GM12878 (cell line): ENCODE data around the gene SHROOM3. TPM values are rescaled to one million over a fixed set of nuclear protein-coding genes. Genes with fewer than 3 reads are reported as not detected.

Experiments
- ATAC-seq: fragments of 200-7000 bp; cut with Tn5 transposase; 3 replicates; pipeline ENCODE4 v1.9.1; 2020; ENCODE audit warnings: mild to moderate bottlenecking, moderate library complexity
- BruUV-seq: library from RNA; stranded (reverse); fragments of 400-500 nt; replicated peaks from 2 replicates; lab custom pipeline; 2021; lab: Mats Ljungman, UMichigan
- CTCF ChIA-PET: fragments of 300-600 bp; sonication (Branson Sonifier 250); formaldehyde crosslinking; extraction: SDS; loops from one replicate; lab custom pipeline; 2021; ENCODE audit warnings: inconsistent platforms; lab: Yijun Ruan, JAX
- POLR2A ChIA-PET: fragments of 350-600 bp; formaldehyde crosslinking; extraction: SDS; loops from one replicate; lab custom pipeline; 2021; ENCODE audit warnings: inconsistent platforms; lab: Charles Lee
- RAD21 ChIA-PET: fragments of 300-600 bp; sonication (Branson Sonifier 250); formaldehyde crosslinking; loops from one replicate; lab custom pipeline; 2023; ENCODE audit warnings: antibody characterized with exemption; ENCODE audit not compliant: unreplicated experiment; lab: Charles Lee
- SMC1A ChIA-PET: fragments of 300-600 bp; sonication (Branson Sonifier 250); formaldehyde crosslinking; loops from one replicate; lab custom pipeline; 2023; ENCODE audit not compliant: unreplicated experiment, uncharacterized antibody; lab: Charles Lee
- DNase-seq: peaks from one replicate; pipeline ENCODE4 v3.0.0-alpha.2; 2011; ENCODE audit warnings: low read depth, low spot score
- FAIRE-seq: peaks from 3 replicates; lab custom pipeline; 2011; peaks lifted over from hg19 to GRCh38; lab: Jason Lieb, UNC
- H2AFZ ChIP-seq: 2 replicates; pipeline ENCODE4 v1.6.0; 2011; ENCODE audit warnings: low read depth, low read length, control low read depth; ENCODE audit not compliant: control insufficient read depth
- H3K27ac ChIP-seq: 2 replicates; pipeline ENCODE4 v1.5.1; 2011; ENCODE audit warnings: control low read depth; ENCODE audit not compliant: control insufficient read depth, insufficient read depth
- H3K27me3 ChIP-seq, 2 experiments: replicated peaks in 1 of 2; 2 replicates each; pipeline versions ENCODE4 v1.6.0 to v1.6.1; 2011; ENCODE audit warnings: low read length in 1 of 2; ENCODE audit not compliant: control insufficient read depth in 2 of 2, insufficient read depth in 2 of 2
- H3K36me3 ChIP-seq, 2 experiments: 2 replicates each; pipeline ENCODE4 v1.5.1; 2011; ENCODE audit warnings: low read length in 1 of 2; ENCODE audit not compliant: control insufficient read depth in 2 of 2, insufficient read depth in 2 of 2
- H3K4me1 ChIP-seq: 2 replicates; pipeline ENCODE4 v1.6.1; 2011; ENCODE audit warnings: mild to moderate bottlenecking, low read length, moderate library complexity, mixed read lengths; ENCODE audit not compliant: control insufficient read depth, insufficient read depth
- H3K4me2 ChIP-seq: 2 replicates; pipeline ENCODE4 v1.6.0; 2011; ENCODE audit warnings: control low read depth; ENCODE audit not compliant: control insufficient read depth, insufficient read depth
- H3K4me3 ChIP-seq: fragments of 200-600 bp; sonication (generic); 2 replicates; pipeline ENCODE4 v1.5.1; 2016
- H3K79me2 ChIP-seq: 2 replicates; pipeline ENCODE4 v1.6.0; 2011; ENCODE audit warnings: low read length; ENCODE audit not compliant: control insufficient read depth, insufficient read depth
- H3K9ac ChIP-seq: 2 replicates; pipeline ENCODE4 v1.8.0; 2011; ENCODE audit warnings: low read length, control low read depth, mixed read lengths; ENCODE audit not compliant: control insufficient read depth, insufficient read depth
- H3K9me3 ChIP-seq: replicated peaks from 3 replicates; pipeline ENCODE4 v1.5.1; 2011; ENCODE audit warnings: mild to moderate bottlenecking, low read length; ENCODE audit not compliant: control insufficient read depth, insufficient read depth
- H4K20me1 ChIP-seq: 2 replicates; pipeline ENCODE4 v1.6.0; 2011; ENCODE audit not compliant: control insufficient read depth, insufficient read depth
- BACH1 ChIP-seq: fragments of 450-650 bp; IDR thresholded peaks from 2 replicates; pipeline ENCODE4 v1.6.1; 2017; ENCODE audit warnings: mild to moderate bottlenecking, borderline replicate concordance
- CREB1 ChIP-seq: IDR thresholded peaks from 2 replicates; pipeline ENCODE4 v1.6.1; 2012; ENCODE audit warnings: low read depth, mild to moderate bottlenecking, inconsistent platforms
- E2F4 ChIP-seq: IDR thresholded peaks from 2 replicates; pipeline ENCODE4 v1.6.1; 2012; ENCODE audit warnings: low read depth, low read length, improper control_type of control experiment
- EP300 ChIP-seq, 2 experiments: fragments of 150-350 bp in 1 of 2; IDR thresholded peaks; 2 replicates each; pipeline ENCODE4 v1.6.1; 2011 to 2012; ENCODE audit warnings: low read depth in 2 of 2, low read length in 2 of 2, borderline replicate concordance in 1 of 2, improper control_type of control experiment in 1 of 2, inconsistent platforms in 1 of 2; ENCODE audit not compliant: control insufficient read depth in 1 of 2
- ETV6 ChIP-seq, 2 experiments: fragments of 450-650 bp in 1 of 2; IDR thresholded peaks in 1 of 2; conservative IDR thresholded peaks in 1 of 2; 2 replicates each; pipeline ENCODE4 v1.6.1; 2014; ENCODE audit warnings: antibody characterized with exemption in 1 of 2, borderline replicate concordance in 1 of 2, low read depth in 1 of 2, mild to moderate bottlenecking in 1 of 2, moderate library complexity in 1 of 2
- FOXM1 ChIP-seq: IDR thresholded peaks from 2 replicates; pipeline ENCODE4 v1.6.1; 2012; ENCODE audit warnings: low read depth, mild to moderate bottlenecking, inconsistent platforms, low read length, moderate library complexity
- HSF1 ChIP-seq: fragments of 150-350 bp; IDR thresholded peaks from 2 replicates; pipeline ENCODE4 v1.6.1; 2014; ENCODE audit warnings: mild to moderate bottlenecking, low read depth, low read length
- IRF4 ChIP-seq: IDR thresholded peaks from 2 replicates; pipeline ENCODE4 v1.6.1; 2011; ENCODE audit warnings: low read depth, low read length
- NFIC ChIP-seq: IDR thresholded peaks from 2 replicates; pipeline ENCODE4 v1.6.1; 2012; ENCODE audit warnings: low read depth, mild to moderate bottlenecking, inconsistent platforms, low read length, moderate library complexity
- NFYA ChIP-seq: IDR thresholded peaks from 2 replicates; pipeline ENCODE4 v1.6.1; 2011; ENCODE audit warnings: low read depth, mild to moderate bottlenecking, low read length, improper control_type of control experiment, borderline replicate concordance
- NR2C2 ChIP-seq: IDR thresholded peaks from 2 replicates; pipeline ENCODE4 v1.6.1; 2011; ENCODE audit warnings: borderline replicate concordance, low read depth; ENCODE audit not compliant: control insufficient read depth, insufficient read length
- POLR2AphosphoS5 ChIP-seq: IDR thresholded peaks from 2 replicates; pipeline ENCODE4 v1.6.1; 2011; ENCODE audit warnings: mild to moderate bottlenecking, low read length, inconsistent platforms
- SMARCA5 ChIP-seq: fragments of 450-650 bp; IDR thresholded peaks from 2 replicates; pipeline ENCODE4 v1.6.1; 2017; ENCODE audit warnings: mild to moderate bottlenecking
- SMC3 ChIP-seq: IDR thresholded peaks from 2 replicates; pipeline ENCODE4 v1.6.1; 2011; ENCODE audit warnings: low read length, improper control_type of control experiment, borderline replicate concordance
- SRF ChIP-seq, 2 experiments: IDR thresholded peaks; 2 replicates each; pipeline ENCODE4 v1.6.1; 2011; ENCODE audit warnings: low read depth in 2 of 2, low read length in 2 of 2, mild to moderate bottlenecking in 1 of 2, moderate library complexity in 1 of 2
- STAT1 ChIP-seq: fragments of 450-650 bp; conservative IDR thresholded peaks from 2 replicates; pipeline ENCODE4 v1.6.1; 2014; ENCODE audit warnings: antibody characterized with exemption, mild to moderate bottlenecking
- ZBTB33 ChIP-seq: fragments of 450-650 bp; IDR thresholded peaks from 2 replicates; pipeline ENCODE4 v1.6.1; 2017; ENCODE audit warnings: mild to moderate bottlenecking
- ZNF24 ChIP-seq: fragments of 450-650 bp; IDR thresholded peaks from 2 replicates; pipeline ENCODE4 v1.6.1; 2017; ENCODE audit warnings: antibody characterized with exemption, mild to moderate bottlenecking
- WGBS: methylation state at CpG from one replicate; pipeline ENCODE4 v1.1.6; 2016; ENCODE audit warnings: low lambda C conversion rate; ENCODE audit not compliant: insufficient replicate concordance, insufficient coverage; ENCODE audit errors: missing lambda C conversion rate; 5-methylcytosine and 5-hydroxymethylcytosine counted together
- in situ Hi-C: fragments of 300-500 bp; cut with MboI; formaldehyde crosslinking; loops from 9 replicates; pipeline ENCODE4 v1.14.3; 2018; ENCODE audit warnings: mixed read lengths
- intact Hi-C: fragments of 100-400 bp; cut with micrococcal nuclease; formaldehyde crosslinking; loops from one replicate; pipeline ENCODE4 v1.14.2; 2022; ENCODE audit not compliant: unreplicated experiment
- polyA plus RNA-seq, 11 experiments: library from polyadenylated mRNA; depleted of rRNA in 4 of 11; unstranded in 6 of 11; stranded (reverse) in 5 of 11; fragments of >200 nt; fragmentation: Nextera tagmentation in 4 of 11; fragmentation: Illumina TruSeq in 1 of 11; extraction: Ambion mirVana in 4 of 11; extraction: Trizol in 1 of 11; gene quantifications; 1 replicate in 1 of 11; 2 replicates in 10 of 11; pipeline versions ENCODE4 v1.2.1 to v1.2.3, GENCODE V29; 2011 to 2016; ENCODE audit warnings: inconsistent platforms in 2 of 11, missing spikeins in 2 of 11, low read depth in 1 of 11
- total RNA-seq, 4 experiments: library from RNA; depleted of rRNA in 3 of 4; stranded (reverse); fragments of >200 nt in 3 of 4; fragmentation: Illumina TruSeq in 1 of 4; extraction: Trizol in 1 of 4; gene quantifications; 2 replicates each; pipeline versions ENCODE4 v1.2.1 to v1.2.3, GENCODE V29; 2013 to 2021

Gene SHROOM3
- total and polyA plus RNA-seq, 10 of the 15 experiments (the other 5 are each of a cell fraction or from before 2014, with no cell fraction given) = under 0.01 to 0.29 (median 0.08) TPM; not detected in 1

GRCh38 chr4:76449362-76449767 is 14.3 kb downstream of the SHROOM3 start (continued):
- TF ChIP-seq HSF1 = no peak
- no peak for TF ChIP-seq ZBTB33
- no peak for TF ChIP-seq NFYA
- TF ChIP-seq FOXM1 = no peak

GRCh38 chr4:76449833-76450232 is 14.8 kb downstream of the SHROOM3 start:
- intact Hi-C loops = no loop called here
- RAD21 ChIA-PET = no interaction called here
- ATAC-seq (no peak), DNase-seq (no peak), FAIRE-seq (no peak)
- H2AFZ ChIP-seq = no peak overlapping the region
- CTCF ChIA-PET = interaction anchor here (0.5 kb wide), 1 partner anchor 984 kb away, joined by 3 read pairs; no protein-coding TSS in a partner anchor
- H3K9ac ChIP-seq = no peak overlapping the region
- SMC1A ChIA-PET = no interaction called here
- no TSS peak for BruUV-seq
- in situ Hi-C loops = no loop called here
- POLR2A ChIA-PET = interaction anchor here (0.5 kb wide), 1 partner anchor 358 kb away, joined by 6 read pairs; no protein-coding TSS in a partner anchor
- H3K79me2 ChIP-seq = no peaks in the 10 kb centered on the region
- H3K27ac ChIP-seq = no peak overlapping the region
- H3K27me3 ChIP-seq = no peaks in the 10 kb centered on the region
- H3K9me3 ChIP-seq = no peaks in the 10 kb centered on the region
- no peaks in the 10 kb centered on the region for H3K4me1 ChIP-seq
- no peak overlapping the region for H3K4me2 ChIP-seq
- H3K36me3 ChIP-seq = no peaks in the 10 kb centered on the region
- H3K4me3 ChIP-seq = no peak overlapping the region
- WGBS = 70% methylated on average over 2 of the region's 2 CpGs
- no peaks in the 10 kb centered on the region for H4K20me1 ChIP-seq
- no peak for TF ChIP-seq NFIC
- no peak for TF ChIP-seq E2F4
- TF ChIP-seq ETV6 (conservative IDR thresholded peaks at IDR 0.05 in 1 of 2, IDR thresholded peaks at IDR 0.05 in 1 of 2; ENCODE audit: borderline replicate concordance in 1 of 2, low read depth in 1 of 2) = no peak
- no peak for TF ChIP-seq ZNF24
- no peak for TF ChIP-seq SMC3
- no peak for TF ChIP-seq CREB1
- no peak for TF ChIP-seq POLR2AphosphoS5
- TF ChIP-seq IRF4 = no peak
- no peak for TF ChIP-seq BACH1
- TF ChIP-seq EP300 (IDR thresholded peaks at IDR 0.05; ENCODE audit: borderline replicate concordance in 1 of 2, control insufficient read depth in 1 of 2, low read depth in 2 of 2, low read length in 2 of 2) = no peak
- no peak for TF ChIP-seq SMARCA5
- TF ChIP-seq SRF (IDR thresholded peaks at IDR 0.05; ENCODE audit: low read depth in 2 of 2, low read length in 2 of 2) = no peak
- no peak for TF ChIP-seq STAT1
- no peak for TF ChIP-seq FOXM1
- no peak for TF ChIP-seq NR2C2
- TF ChIP-seq HSF1 = no peak
